Kidney (tissue), 14 donors: ENCODE results near the gene PANK4. TPM values are rescaled to one million over a fixed set of nuclear protein-coding genes. Genes with fewer than 3 reads are reported as not detected.

Source experiments
- DNase-seq, 5 donors: peaks; one replicate each; pipeline ENCODE4 v3.0.0-alpha.2; 2013 to 2020
- FAIRE-seq: peaks from 2 replicates; lab custom pipeline; 2012; peaks lifted over from hg19 to GRCh38; lab: Jason Lieb, UNC
- H3K27ac ChIP-seq, 2 donors: one replicate each; pipeline ENCODE4 v1.7.0; 2013; ENCODE audit warnings: low read depth in 2 of 2, low read length in 2 of 2, inconsistent platforms in 1 of 2
- H3K27me3 ChIP-seq: one replicate; pipeline ENCODE4 v1.7.1; 2013; ENCODE audit warnings: low read length, inconsistent platforms; ENCODE audit not compliant: control insufficient read depth, insufficient read depth
- H3K36me3 ChIP-seq, 3 donors: one replicate each; pipeline versions ENCODE4 v1.7.0 to v1.7.1; 2013; ENCODE audit warnings: low read length in 3 of 3, control low read depth in 1 of 3, inconsistent platforms in 1 of 3; ENCODE audit not compliant: insufficient read depth in 3 of 3, control insufficient read depth in 2 of 3
- H3K4me1 ChIP-seq, 3 donors: one replicate each; pipeline versions ENCODE4 v1.7.0 to v1.7.1; 2013; ENCODE audit warnings: low read length in 3 of 3, inconsistent platforms in 1 of 3, low read depth in 1 of 3; ENCODE audit not compliant: control insufficient read depth in 2 of 3, insufficient read depth in 2 of 3
- H3K4me3 ChIP-seq, 3 donors: one replicate each; pipeline versions ENCODE4 v1.7.0 to v1.8.1; 2013; ENCODE audit warnings: low read length in 3 of 3, control low read depth in 1 of 3, inconsistent platforms in 1 of 3
- H3K9ac ChIP-seq, 3 donors: one replicate each; pipeline versions ENCODE4 v1.7.0 to v1.7.1; 2013; ENCODE audit warnings: low read length in 3 of 3, control low read depth in 1 of 3, inconsistent platforms in 1 of 3
- H3K9me3 ChIP-seq, 3 donors: one replicate each; pipeline versions ENCODE4 v1.7.0 to v1.7.1; 2013; ENCODE audit warnings: low read length in 3 of 3, control low read depth in 1 of 3, inconsistent platforms in 1 of 3; ENCODE audit not compliant: control insufficient read depth in 2 of 3, insufficient read depth in 1 of 3
- intact Hi-C: fragments of 100-400 bp; cut with DNase I; formaldehyde crosslinking; loops from one replicate; pipeline ENCODE4 v1.11.1; 2022
- polyA plus RNA-seq: library from polyadenylated mRNA; stranded (reverse); fragments of 350-450 nt; fragmentation: Illumina TruSeq; extraction: RNeasy Lipid Tissue Mini Kit (QIAGEN cat#74804); gene quantifications from one replicate; pipeline ENCODE4 v1.2.3, GENCODE V29; 2014; ENCODE audit warnings: low read depth, low replicate concordance; ENCODE audit not compliant: insufficient read depth
- total RNA-seq: library from RNA; stranded (reverse); fragmentation: NEBNext Ultra II Directional; extraction: Animal tissue kit (Norgen Biotek cat#: 25700); gene quantifications from one replicate; pipeline ENCODE4 v1.2.1, GENCODE V29; 2021
- TF ChIP-seq, protein P1 (sequence below): IDR thresholded peaks from 3 replicates; pipeline ENCODE4 v1.5.1; 2012; ENCODE audit warnings: mild to moderate bottlenecking, moderate library complexity, borderline replicate concordance; ENCODE audit not compliant: insufficient read depth; ENCODE audit errors: extremely low read depth
- donor health status: control.
- donor health status: control.
- donor health status: control.
- donor health status: control.
- donor health status: control.
- donor health status: DM: yes; HTN: yes; CAD: no.
- donor health status: Normal renal cell carcinoma (clear cell type).

PANK4 gene
- total and polyA plus RNA-seq, 2 donors from 2014 or later = 13.3 to 33.7 TPM

- Histone ChIP-seq H3K4me1 (peaks cover 0 to 3% (median 3%) of the 10 kb centered on the region in 3 donors), H3K9ac (no peak overlapping the region), H3K27me3 (no peaks in the 10 kb centered on the region), H3K9me3 (no peaks in the 10 kb centered on the region), H3K4me3 (no peak overlapping the region), H3K27ac (no peak overlapping the region), H3K36me3 (no peaks in the 10 kb centered on the region)
- no peak for FAIRE-seq
- intact Hi-C loops = no loop called here
- DNase-seq = no peak
- TF ChIP-seq, protein P1, sequence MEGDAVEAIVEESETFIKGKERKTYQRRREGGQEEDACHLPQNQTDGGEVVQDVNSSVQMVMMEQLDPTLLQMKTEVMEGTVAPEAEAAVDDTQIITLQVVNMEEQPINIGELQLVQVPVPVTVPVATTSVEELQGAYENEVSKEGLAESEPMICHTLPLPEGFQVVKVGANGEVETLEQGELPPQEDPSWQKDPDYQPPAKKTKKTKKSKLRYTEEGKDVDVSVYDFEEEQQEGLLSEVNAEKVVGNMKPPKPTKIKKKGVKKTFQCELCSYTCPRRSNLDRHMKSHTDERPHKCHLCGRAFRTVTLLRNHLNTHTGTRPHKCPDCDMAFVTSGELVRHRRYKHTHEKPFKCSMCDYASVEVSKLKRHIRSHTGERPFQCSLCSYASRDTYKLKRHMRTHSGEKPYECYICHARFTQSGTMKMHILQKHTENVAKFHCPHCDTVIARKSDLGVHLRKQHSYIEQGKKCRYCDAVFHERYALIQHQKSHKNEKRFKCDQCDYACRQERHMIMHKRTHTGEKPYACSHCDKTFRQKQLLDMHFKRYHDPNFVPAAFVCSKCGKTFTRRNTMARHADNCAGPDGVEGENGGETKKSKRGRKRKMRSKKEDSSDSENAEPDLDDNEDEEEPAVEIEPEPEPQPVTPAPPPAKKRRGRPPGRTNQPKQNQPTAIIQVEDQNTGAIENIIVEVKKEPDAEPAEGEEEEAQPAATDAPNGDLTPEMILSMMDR = no peak
Measured at GRCh38 chr1:2470290-2471158, 55.9 kb downstream of the PANK4 start.

- no peaks in the 10 kb centered on the region for H3K9me3 ChIP-seq
- FAIRE-seq (no peak), DNase-seq (no peak)
- no peaks in the 10 kb centered on the region for H3K4me1 ChIP-seq
- TF ChIP-seq, protein P1 = no peak
- no peak overlapping the region for H3K9ac ChIP-seq
- intact Hi-C loops = no loop called here
- H3K27me3 ChIP-seq = no peaks in the 10 kb centered on the region
- H3K27ac ChIP-seq = no peak overlapping the region
- H3K36me3 ChIP-seq = no peaks in the 10 kb centered on the region
- H3K4me3 ChIP-seq = no peak overlapping the region
Measured at GRCh38 chr1:2469103-2469940, 57.1 kb downstream of the PANK4 start.

DNA sequence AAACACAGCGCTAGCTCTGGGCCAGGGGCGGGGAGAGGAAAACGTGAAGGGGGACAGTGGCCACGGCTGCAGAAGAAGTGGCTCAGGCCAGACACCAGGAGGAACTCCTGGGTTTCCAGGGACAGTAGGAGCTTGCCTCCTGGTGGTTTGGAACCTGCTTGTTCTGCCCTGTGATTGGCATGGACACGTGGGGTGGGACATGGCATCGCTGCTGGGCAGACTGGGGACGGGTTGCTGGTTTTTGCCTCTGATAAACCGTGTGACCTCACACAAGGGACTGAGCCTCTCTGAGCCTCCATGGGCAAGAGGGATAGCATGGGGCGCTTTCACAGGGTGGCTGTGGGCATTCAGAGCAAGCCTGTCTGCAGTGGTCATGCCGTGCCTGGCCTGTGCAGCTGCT, 57.9 kb downstream of the PANK4 start:
- Histone ChIP-seq H3K4me3 (no peak overlapping the region), H3K27ac (no peak overlapping the region), H3K9me3 (no peaks in the 10 kb centered on the region), H3K4me1 (no peaks in the 10 kb centered on the region), H3K36me3 (no peaks in the 10 kb centered on the region), H3K9ac (no peak overlapping the region), H3K27me3 (no peaks in the 10 kb centered on the region)
- no peak for DNase-seq
- intact Hi-C loops = no loop called here
- TF ChIP-seq, protein P1 = no peak
- no peak for FAIRE-seq
